ENCODE data around the gene STX4.

STX4 gene

GRCh38 chr16:31079342-31079944, 46.1 kb downstream of the STX4 start:
- no peak for DNase-seq (ENCODE audit: low read depth, low spot score)
- H3K36me3 ChIP-seq (ENCODE audit: insufficient read depth, insufficient read length, low read length): peaks cover 89% of the 10 kb centered on the region
- H3K9ac ChIP-seq (ENCODE audit: insufficient read length, low read depth): peak overlapping the region; percentile 27
- H3K4me3 ChIP-seq (ENCODE audit: insufficient read length, low read depth): no peak overlapping the region
- no peaks in the 10 kb centered on the region for H3K27me3 ChIP-seq (ENCODE audit: insufficient read depth, insufficient read length)
- H3K4me1 ChIP-seq (ENCODE audit: insufficient read depth, insufficient read length): peaks cover 6% of the 10 kb centered on the region
- TF ChIP-seq ZNF274 (IDR thresholded peaks at IDR 0.05; ENCODE audit: low read depth, low read length) (no peak), SUZ12 (IDR thresholded peaks at IDR 0.05; ENCODE audit: extremely low read depth, insufficient read depth, insufficient read length) (no peak), YY1 (IDR thresholded peaks at IDR 0.05; ENCODE audit: insufficient read depth, insufficient read length) (no peak)
- no peaks in the 10 kb centered on the region for H3K9me3 ChIP-seq (ENCODE audit: insufficient read depth, low read length)

DNA sequence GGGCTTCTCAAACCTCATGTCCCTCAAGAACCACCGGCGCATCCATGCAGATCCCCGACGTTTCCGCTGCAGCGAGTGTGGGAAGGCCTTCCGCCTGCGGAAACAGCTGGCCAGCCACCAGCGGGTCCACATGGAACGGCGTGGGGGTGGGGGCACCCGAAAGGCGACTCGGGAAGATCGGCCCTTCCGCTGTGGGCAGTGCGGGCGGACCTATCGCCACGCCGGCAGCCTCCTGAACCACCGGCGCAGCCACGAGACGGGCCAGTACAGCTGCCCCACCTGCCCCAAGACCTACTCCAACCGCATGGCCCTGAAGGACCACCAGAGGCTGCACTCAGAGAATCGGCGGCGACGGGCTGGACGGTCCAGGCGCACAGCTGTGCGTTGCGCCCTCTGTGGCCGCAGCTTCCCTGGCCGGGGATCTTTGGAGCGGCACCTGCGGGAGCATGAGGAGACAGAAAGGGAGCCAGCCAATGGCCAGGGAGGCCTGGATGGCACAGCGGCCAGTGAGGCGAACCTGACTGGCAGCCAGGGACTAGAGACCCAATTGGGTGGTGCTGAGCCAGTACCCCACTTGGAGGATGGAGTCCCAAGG, 46.8 kb downstream of the STX4 start:
- Histone ChIP-seq H3K4me3 (ENCODE audit: insufficient read length, low read depth) (no peak overlapping the region), H3K36me3 (ENCODE audit: insufficient read depth, insufficient read length, low read length) (peaks cover 96% of the 10 kb centered on the region), H3K27me3 (ENCODE audit: insufficient read depth, insufficient read length) (no peaks in the 10 kb centered on the region), H3K9me3 (ENCODE audit: insufficient read depth, low read length) (no peaks in the 10 kb centered on the region), H3K4me1 (ENCODE audit: insufficient read depth, insufficient read length) (peaks cover 6% of the 10 kb centered on the region), H3K9ac (ENCODE audit: insufficient read length, low read depth) (no peak overlapping the region)
- DNase-seq (ENCODE audit: low read depth, low spot score): no peak
- no peak for TF ChIP-seq ZNF274 (IDR thresholded peaks at IDR 0.05; ENCODE audit: low read depth, low read length)

DNA sequence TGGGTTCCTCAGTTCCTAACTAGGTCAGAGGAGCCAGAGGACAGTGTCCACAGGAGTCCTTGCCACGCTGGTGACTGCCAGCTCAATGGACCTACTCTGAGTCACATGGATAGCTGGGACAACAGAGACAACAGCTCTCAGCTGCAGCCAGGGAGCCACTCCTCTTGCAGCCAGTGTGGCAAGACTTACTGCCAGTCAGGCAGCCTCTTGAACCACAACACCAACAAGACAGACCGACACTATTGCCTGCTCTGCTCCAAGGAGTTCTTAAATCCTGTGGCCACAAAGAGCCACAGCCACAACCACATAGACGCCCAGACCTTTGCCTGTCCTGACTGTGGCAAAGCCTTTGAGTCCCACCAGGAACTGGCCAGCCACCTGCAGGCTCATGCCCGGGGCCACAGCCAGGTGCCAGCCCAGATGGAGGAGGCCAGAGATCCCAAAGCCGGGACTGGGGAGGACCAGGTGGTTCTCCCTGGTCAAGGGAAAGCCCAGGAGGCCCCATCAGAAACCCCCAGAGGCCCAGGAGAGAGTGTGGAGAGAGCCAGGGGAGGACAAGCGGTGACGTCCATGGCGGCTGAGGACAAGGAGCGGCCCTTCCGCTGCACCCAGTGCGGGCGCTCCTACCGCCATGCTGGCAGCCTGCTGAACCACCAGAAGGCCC, 47.5 kb downstream of the STX4 start:
- peaks cover 96% of the 10 kb centered on the region for H3K36me3 ChIP-seq (ENCODE audit: insufficient read depth, insufficient read length, low read length)
- DNase-seq (ENCODE audit: low read depth, low spot score): no peak
- TF ChIP-seq ZNF274 (IDR thresholded peaks at IDR 0.05; ENCODE audit: low read depth, low read length): no peak
- no peak for TF ChIP-seq YY1 (IDR thresholded peaks at IDR 0.05; ENCODE audit: insufficient read depth, insufficient read length)
- TF ChIP-seq SUZ12 (IDR thresholded peaks at IDR 0.05; ENCODE audit: extremely low read depth, insufficient read depth, insufficient read length): no peak
- H3K4me3 ChIP-seq (ENCODE audit: insufficient read length, low read depth): no peak overlapping the region
- peaks cover 9% of the 10 kb centered on the region for H3K4me1 ChIP-seq (ENCODE audit: insufficient read depth, insufficient read length)
- H3K9me3 ChIP-seq (ENCODE audit: insufficient read depth, low read length): no peaks in the 10 kb centered on the region
- H3K27me3 ChIP-seq (ENCODE audit: insufficient read depth, insufficient read length): no peaks in the 10 kb centered on the region
- H3K9ac ChIP-seq (ENCODE audit: insufficient read length, low read depth): peak overlapping the region; percentile 5

GRCh38 chr16:31081428-31082351, 48.3 kb downstream of the STX4 start:
- DNase-seq (ENCODE audit: low read depth, low spot score): no peak
- Histone ChIP-seq H3K4me1 (ENCODE audit: insufficient read depth, insufficient read length) (peaks cover 10% of the 10 kb centered on the region), H3K36me3 (ENCODE audit: insufficient read depth, insufficient read length, low read length) (peaks cover 93% of the 10 kb centered on the region), H3K9ac (ENCODE audit: insufficient read length, low read depth) (peak overlapping the region; percentile 5), H3K4me3 (ENCODE audit: insufficient read length, low read depth) (no peak overlapping the region), H3K27me3 (ENCODE audit: insufficient read depth, insufficient read length) (no peaks in the 10 kb centered on the region), H3K9me3 (ENCODE audit: insufficient read depth, low read length) (no peaks in the 10 kb centered on the region)
- TF ChIP-seq YY1 (IDR thresholded peaks at IDR 0.05; ENCODE audit: insufficient read depth, insufficient read length): no peak
- no peak for TF ChIP-seq ZNF274 (IDR thresholded peaks at IDR 0.05; ENCODE audit: low read depth, low read length)
- no peak for TF ChIP-seq SUZ12 (IDR thresholded peaks at IDR 0.05; ENCODE audit: extremely low read depth, insufficient read depth, insufficient read length)

DNA sequence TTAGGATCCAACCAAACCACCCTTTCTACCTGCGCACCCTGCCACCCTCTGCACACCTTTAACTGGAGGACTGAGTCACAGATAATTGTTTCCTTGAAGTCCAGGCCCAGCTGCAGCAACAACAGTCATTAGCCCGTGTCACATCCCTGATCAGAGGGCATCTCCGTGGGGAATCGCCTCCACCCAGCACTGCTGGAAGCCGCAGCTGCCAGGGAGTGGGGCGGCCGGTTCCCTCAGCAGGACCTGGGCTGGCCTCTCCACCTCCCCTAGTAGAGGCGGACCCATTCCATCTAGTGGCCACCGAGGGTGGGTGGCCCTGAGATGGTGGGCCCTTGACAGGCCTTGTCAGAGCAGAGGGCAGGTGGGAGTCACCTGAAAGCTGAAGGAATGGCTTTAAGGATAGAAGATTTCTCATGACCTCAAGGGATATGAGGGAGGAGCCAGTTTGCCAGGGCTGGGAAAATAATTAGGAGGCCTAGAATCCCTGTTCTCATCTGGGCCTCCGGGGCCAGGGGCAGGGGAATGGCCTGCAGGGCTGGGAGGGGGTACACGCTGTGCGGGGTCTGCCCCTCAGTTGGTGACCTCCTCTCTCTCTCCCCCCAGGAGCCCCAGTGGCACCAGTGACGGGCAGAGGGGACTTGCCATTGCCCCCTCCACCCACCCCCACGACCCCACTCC, 49.1 kb downstream of the STX4 start:
- no peaks in the 10 kb centered on the region for H3K27me3 ChIP-seq (ENCODE audit: insufficient read depth, insufficient read length)
- peaks cover 92% of the 10 kb centered on the region for H3K36me3 ChIP-seq (ENCODE audit: insufficient read depth, insufficient read length, low read length)
- DNase-seq (ENCODE audit: low read depth, low spot score): no peak
- peaks cover 11% of the 10 kb centered on the region for H3K4me1 ChIP-seq (ENCODE audit: insufficient read depth, insufficient read length)
- no peak overlapping the region for H3K9ac ChIP-seq (ENCODE audit: insufficient read length, low read depth)
- no peak overlapping the region for H3K4me3 ChIP-seq (ENCODE audit: insufficient read length, low read depth)
- no peaks in the 10 kb centered on the region for H3K9me3 ChIP-seq (ENCODE audit: insufficient read depth, low read length)
- TF ChIP-seq YY1 (IDR thresholded peaks at IDR 0.05; ENCODE audit: insufficient read depth, insufficient read length): no peak
- TF ChIP-seq SUZ12 (IDR thresholded peaks at IDR 0.05; ENCODE audit: extremely low read depth, insufficient read depth, insufficient read length): no peak
- no peak for TF ChIP-seq ZNF274 (IDR thresholded peaks at IDR 0.05; ENCODE audit: low read depth, low read length)

GRCh38 chr16:31083081-31083480, 49.7 kb downstream of the STX4 start:
- Histone ChIP-seq H3K36me3 (ENCODE audit: insufficient read depth, insufficient read length, low read length) (peaks cover 92% of the 10 kb centered on the region), H3K27me3 (ENCODE audit: insufficient read depth, insufficient read length) (no peaks in the 10 kb centered on the region), H3K4me3 (ENCODE audit: insufficient read length, low read depth) (no peak overlapping the region), H3K4me1 (ENCODE audit: insufficient read depth, insufficient read length) (peaks cover 11% of the 10 kb centered on the region), H3K9ac (ENCODE audit: insufficient read length, low read depth) (no peak overlapping the region), H3K9me3 (ENCODE audit: insufficient read depth, low read length) (no peaks in the 10 kb centered on the region)
- TF ChIP-seq YY1 (IDR thresholded peaks at IDR 0.05; ENCODE audit: insufficient read depth, insufficient read length) (no peak), SUZ12 (IDR thresholded peaks at IDR 0.05; ENCODE audit: extremely low read depth, insufficient read depth, insufficient read length) (no peak), ZNF274 (IDR thresholded peaks at IDR 0.05; ENCODE audit: low read depth, low read length) (no peak)
- DNase-seq (ENCODE audit: low read depth, low spot score): no peak

All from NT2/D1 (cell line).